IPS DF 4.7 (cell line): ENCODE results near the gene SDK1.
"Not testable (repeated sequence)": the region's sequence is repeated elsewhere in the genome, so short reads cannot be mapped to it uniquely, and the experiment has no call there.

ENCODE experiments used
- DNase-seq: peaks from one replicate; pipeline ENCODE4 v3.0.0-alpha.2; 2013; ENCODE audit warnings: low spot score; ENCODE audit errors: extremely low read depth

SDK1 gene

GRCh38 chr7:4212376-4212775 lies 911.3 kb downstream of the SDK1 start:
- no peak for DNase-seq

DNA sequence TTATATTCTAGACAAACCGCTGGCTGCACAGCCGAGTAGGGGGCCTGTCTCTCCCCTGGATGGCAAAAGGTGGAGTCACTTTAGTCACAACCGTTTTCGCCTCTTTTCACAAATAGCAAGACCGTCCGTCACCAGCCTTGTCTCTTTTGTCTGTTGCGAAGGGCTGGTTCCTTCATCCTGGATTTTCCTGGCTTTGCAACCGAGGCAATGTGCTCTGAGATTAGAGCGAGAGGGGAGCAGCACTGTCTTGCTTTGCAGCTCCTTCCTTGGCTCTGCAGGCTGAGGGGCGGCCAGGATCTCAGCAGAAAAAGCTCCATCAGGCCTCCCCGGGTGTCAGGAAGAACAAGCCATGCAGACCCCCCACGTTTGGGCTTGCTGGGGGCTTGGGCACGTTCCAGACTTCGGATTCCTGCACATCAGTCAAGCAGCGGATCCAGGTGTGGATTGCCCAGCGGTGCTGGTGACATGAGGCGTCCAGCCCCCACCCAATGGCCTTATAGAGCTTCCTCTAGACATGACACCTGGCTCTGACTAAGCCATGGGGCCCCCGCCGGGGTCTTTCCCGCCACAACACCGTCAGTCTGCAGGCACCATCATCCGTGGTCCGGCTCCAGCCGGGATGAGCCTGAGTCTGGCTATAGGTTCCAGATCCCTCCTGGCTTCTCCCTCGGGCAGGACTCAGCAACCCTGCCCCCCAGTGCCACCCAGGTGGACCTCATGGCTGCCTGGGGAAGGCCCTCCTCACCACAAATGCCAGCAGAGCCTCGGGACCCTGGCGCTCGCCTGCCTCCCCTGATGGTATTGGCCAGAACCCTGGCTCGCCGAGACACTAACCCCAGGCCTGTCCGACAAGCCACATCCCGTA lies 913.5 kb downstream of the SDK1 start:
- no peak for DNase-seq

DNA sequence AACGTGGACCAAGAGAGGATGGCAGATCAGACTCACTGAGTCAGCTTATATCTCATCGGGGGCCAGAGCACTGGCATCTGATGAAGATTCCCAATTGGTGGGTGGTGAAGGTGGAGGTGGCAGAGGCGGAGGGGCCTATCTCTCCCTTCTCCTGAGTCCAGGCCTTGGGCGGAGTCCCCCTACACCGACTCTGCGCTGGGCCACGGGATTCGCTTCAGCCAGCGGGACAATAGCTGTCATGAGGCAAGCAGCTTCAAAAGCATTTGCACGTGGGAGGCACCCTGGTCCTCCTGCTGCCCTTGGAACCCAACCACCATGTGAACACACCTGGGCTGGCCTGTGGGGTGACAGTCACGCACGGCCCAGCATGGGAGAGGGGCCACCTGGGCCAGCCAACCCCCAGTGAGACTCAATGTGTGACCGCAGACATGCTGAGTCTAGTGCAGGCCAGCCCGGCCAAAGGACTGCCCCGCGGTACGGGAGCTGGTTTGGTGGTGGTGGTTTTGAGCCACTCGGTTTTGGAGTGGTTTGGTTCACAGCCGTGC lies 914.2 kb downstream of the SDK1 start:
- no peak for DNase-seq

- no peak for DNase-seq
Measured at GRCh38 chr7:4216016-4216415, 915.0 kb downstream of the SDK1 start.

- not testable (repeated sequence) for DNase-seq
Measured at GRCh38 chr7:4217126-4217660, 916.1 kb downstream of the SDK1 start.

- no peak for DNase-seq
Measured at GRCh38 chr7:4218481-4218880, 917.4 kb downstream of the SDK1 start.

GRCh38 chr7:4220011-4220410 lies 919.0 kb downstream of the SDK1 start:
- DNase-seq: no peak

GRCh38 chr7:4221043-4221442 lies 920.0 kb downstream of the SDK1 start:
- no peak for DNase-seq

DNA sequence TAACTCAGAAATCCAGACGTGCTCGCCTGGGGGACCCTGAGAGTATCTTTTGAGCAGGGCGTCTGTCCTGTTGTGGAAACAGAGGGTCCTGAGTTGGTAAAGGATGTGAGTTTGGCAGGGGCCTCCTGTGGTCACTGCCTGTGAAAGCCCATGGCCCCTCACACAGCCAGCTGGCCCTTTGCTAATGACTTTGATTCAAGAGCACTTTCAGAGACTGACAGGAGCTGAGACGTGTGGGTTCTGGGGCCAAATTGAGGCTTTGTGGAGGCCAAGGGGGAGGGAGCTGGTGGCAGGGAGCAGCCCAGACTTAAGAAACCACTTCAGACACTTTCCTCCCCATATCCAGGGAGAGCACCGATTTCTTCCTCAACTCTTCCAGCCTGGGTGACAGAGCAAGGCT lies 921.6 kb downstream of the SDK1 start:
- no peak for DNase-seq

DNA sequence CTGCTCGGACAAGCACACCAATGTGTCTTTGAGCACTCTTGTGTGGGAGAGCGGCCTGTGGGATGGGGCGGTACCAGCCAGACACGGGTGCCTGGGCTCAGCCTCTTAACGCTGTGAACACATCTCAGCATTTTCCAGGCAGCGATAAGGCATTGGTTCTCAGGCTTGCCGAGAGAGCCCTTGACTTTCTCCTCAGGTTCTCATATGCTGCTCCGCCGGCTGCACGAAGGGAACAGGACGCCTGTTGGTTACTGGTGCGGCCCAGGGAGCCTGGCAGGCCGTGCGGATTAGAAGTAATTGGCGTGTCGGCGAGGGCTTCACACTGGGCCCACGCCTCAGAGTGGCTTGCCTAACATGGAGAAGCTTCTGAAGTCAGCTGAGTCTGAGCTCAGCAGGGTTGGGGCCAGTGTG lies 924.3 kb downstream of the SDK1 start:
- DNase-seq: no peak

GRCh38 chr7:4225881-4226523 lies 925.0 kb downstream of the SDK1 start:
- DNase-seq: no peak

- DNase-seq: no peak
Measured at GRCh38 chr7:4226524-4226882, 925.5 kb downstream of the SDK1 start.

DNA sequence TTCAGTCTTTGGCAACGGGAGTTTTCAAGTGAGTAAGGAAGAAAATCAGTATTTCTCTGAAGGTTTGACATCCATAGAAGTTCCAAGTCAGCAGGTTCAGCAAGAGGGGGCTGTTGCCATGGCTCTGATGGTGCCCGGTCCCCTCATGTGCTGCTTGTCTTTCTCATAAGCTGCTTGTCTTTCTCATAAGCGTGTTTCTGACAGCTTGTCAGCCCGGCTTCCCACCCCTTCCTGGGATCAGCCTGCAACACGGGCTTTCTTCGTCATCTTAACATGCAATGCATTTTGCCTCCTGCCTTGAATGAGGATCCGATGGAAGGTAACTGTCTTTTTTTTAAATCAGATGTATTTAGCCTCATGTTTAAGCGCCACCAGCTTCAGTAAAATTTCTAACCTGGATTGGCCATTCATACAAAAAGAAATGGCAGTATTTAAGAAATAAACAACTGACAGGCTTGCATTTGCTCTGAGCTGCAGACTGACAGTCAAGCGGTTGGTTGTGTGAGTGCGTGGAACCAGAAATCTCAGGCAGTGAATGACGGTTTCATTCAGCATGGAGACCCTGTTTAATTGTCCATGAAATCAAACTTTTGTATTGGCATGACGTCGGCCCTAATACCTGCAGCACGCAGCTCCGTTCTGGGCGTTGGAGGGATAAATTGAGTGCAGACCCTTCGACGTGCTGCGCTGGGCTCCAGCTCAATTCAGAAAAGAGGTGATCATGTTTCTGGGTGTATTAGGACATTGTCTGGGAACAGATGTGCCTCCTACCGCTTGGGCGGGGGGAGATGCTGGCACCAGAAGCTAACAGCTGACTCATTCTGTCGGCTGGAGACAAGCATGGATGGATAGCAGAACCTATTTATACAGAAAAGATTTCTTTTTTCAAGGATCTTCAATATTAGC lies 926.3 kb downstream of the SDK1 start:
- no peak for DNase-seq

- no peak for DNase-seq
Measured at GRCh38 chr7:4230352-4230751, 929.3 kb downstream of the SDK1 start.

- DNase-seq: no peak
Measured at GRCh38 chr7:4233146-4233545, 932.1 kb downstream of the SDK1 start.

GRCh38 chr7:4233621-4234497 lies 932.8 kb downstream of the SDK1 start:
- DNase-seq: no peak

- DNase-seq: no peak
Measured at GRCh38 chr7:4234498-4234855, 933.4 kb downstream of the SDK1 start.

GRCh38 chr7:4234886-4235285 lies 933.8 kb downstream of the SDK1 start:
- DNase-seq: no peak

DNA sequence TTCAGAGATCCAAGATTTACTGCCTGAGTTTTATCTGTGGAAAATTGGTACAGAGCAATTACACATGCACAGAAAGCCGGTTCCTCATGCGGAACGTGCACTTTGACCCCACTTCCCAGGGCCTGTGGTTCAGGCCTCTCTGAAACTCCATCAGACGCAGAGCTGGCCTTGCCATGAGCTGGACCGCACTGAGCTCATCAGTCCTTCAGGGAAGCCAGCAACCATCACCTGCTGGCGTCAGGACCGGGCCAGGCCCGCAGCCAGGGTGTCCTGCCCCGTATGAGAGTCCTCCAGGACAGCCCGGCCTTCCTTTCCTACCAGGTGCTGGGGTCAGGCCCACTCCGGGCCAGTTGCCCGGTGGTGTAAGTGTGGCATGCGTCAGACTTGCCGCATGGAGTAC lies 934.5 kb downstream of the SDK1 start:
- DNase-seq: no peak

DNA sequence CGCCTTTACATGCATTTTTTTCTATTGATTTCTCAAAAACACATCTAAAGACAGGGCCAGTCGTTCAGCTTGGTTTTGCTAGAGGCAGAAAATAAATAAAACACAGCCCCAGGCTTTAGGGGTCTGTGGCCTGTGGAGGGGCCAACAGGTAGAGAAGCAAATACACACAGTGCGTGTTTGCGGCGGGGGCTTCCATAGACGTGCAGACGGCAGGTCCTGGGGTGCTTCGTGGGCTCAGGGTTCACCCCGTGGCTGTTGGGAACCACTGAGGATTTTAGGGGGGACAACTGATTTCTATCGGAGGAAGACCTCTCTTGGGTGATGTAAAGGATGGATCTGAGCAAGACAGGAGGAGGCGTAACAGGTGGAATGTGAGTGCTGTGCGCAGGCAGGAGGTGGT lies 935.3 kb downstream of the SDK1 start:
- DNase-seq: no peak

GRCh38 chr7:4236873-4237272 lies 935.8 kb downstream of the SDK1 start:
- not testable (repeated sequence) for DNase-seq
